IMR-90 (cell line): ENCODE data around the gene FBXO31. TPM values are rescaled to one million over a fixed set of nuclear protein-coding genes. Genes with fewer than 3 reads are reported as not detected.
A peak's percentile ranks its signal among the peaks of the same experiment; 100 is the strongest.
"Not testable (repeated sequence)": the region's sequence is repeated elsewhere in the genome, so short reads cannot be mapped to it uniquely, and the experiment has no call there.

Source experiments
- ATAC-seq: fragments of 200-7000 bp; cut with Tn5 transposase; 2 replicates; pipeline ENCODE4 v1.9.1; 2020; ENCODE audit warnings: low read depth, mild to moderate bottlenecking, moderate library complexity
- BruUV-seq: library from RNA; stranded (reverse); fragments of 400-500 nt; replicated peaks from 2 replicates; lab custom pipeline; 2021; lab: Mats Ljungman, UMichigan
- CTCF ChIA-PET: fragments of 300-600 bp; formaldehyde crosslinking; extraction: SDS; loops from one replicate; lab custom pipeline; 2021; ENCODE audit warnings: antibody characterized with exemption; lab: Yijun Ruan, JAX
- POLR2A ChIA-PET: fragments of 300-600 bp; sonication (Branson Sonifier 250); formaldehyde crosslinking; loops from one replicate; lab custom pipeline; 2022; ENCODE audit warnings: antibody characterized with exemption; ENCODE audit not compliant: unreplicated experiment; lab: Charles Lee
- DNase-seq: peaks from one replicate; pipeline ENCODE4 v3.0.0; 2013
- H2AFZ ChIP-seq: replicated peaks from 2 replicates; pipeline ENCODE3; 2013; ENCODE audit warnings: low read length, mild to moderate bottlenecking; ENCODE audit not compliant: poor library complexity
- H2AK5ac ChIP-seq: 2 replicates; pipeline ENCODE4 v1.6.1; 2013; ENCODE audit warnings: low read depth, low read length, inconsistent platforms
- H2AK9ac ChIP-seq: replicated peaks from 2 replicates; pipeline ENCODE3; 2013; ENCODE audit warnings: mild to moderate bottlenecking, low read depth, low read length, moderate library complexity; ENCODE audit not compliant: poor library complexity
- H2BK120ac ChIP-seq: 2 replicates; pipeline ENCODE4 v1.6.1; 2013; ENCODE audit warnings: low read depth, low read length, inconsistent platforms
- H2BK15ac ChIP-seq: 3 replicates; pipeline ENCODE4 v1.6.1; 2013; ENCODE audit warnings: low read depth, low read length, inconsistent platforms
- H2BK20ac ChIP-seq: 2 replicates; pipeline ENCODE4 v1.6.1; 2013; ENCODE audit warnings: low read depth, mild to moderate bottlenecking, inconsistent platforms, low read length, moderate library complexity
- H2BK5ac ChIP-seq: 2 replicates; pipeline ENCODE4 v1.6.1; 2013; ENCODE audit warnings: mild to moderate bottlenecking, low read depth, low read length, inconsistent platforms; ENCODE audit not compliant: poor library complexity, severe bottlenecking
- H3K14ac ChIP-seq: replicated peaks from 2 replicates; pipeline ENCODE4 v1.6.1; 2013; ENCODE audit warnings: low read depth, low read length, inconsistent platforms
- H3K18ac ChIP-seq: 2 replicates; pipeline ENCODE4 v1.6.1; 2013; ENCODE audit warnings: low read depth, low read length, control low read depth
- H3K23ac ChIP-seq: 2 replicates; pipeline ENCODE4 v1.6.1; 2013; ENCODE audit warnings: low read depth, low read length, inconsistent platforms
- H3K27ac ChIP-seq: 2 replicates; pipeline ENCODE4 v1.5.1; 2013; ENCODE audit warnings: mild to moderate bottlenecking, control low read depth, low read length; ENCODE audit not compliant: insufficient read depth
- H3K27me3 ChIP-seq: 2 replicates; pipeline ENCODE4 v1.6.1; 2013; ENCODE audit warnings: low read length; ENCODE audit not compliant: control insufficient read depth, insufficient read depth
- H3K36me3 ChIP-seq: 2 replicates; pipeline ENCODE4 v1.6.1; 2013; ENCODE audit warnings: low read length, mixed read lengths; ENCODE audit not compliant: control insufficient read depth, insufficient read depth
- H3K4ac ChIP-seq: 2 replicates; pipeline ENCODE4 v1.6.1; 2013; ENCODE audit warnings: low read depth, low read length, inconsistent platforms
- H3K4me1 ChIP-seq: 2 replicates; pipeline ENCODE4 v1.6.1; 2013; ENCODE audit warnings: low read length, mixed read lengths; ENCODE audit not compliant: control insufficient read depth, insufficient read depth
- H3K4me2 ChIP-seq: 2 replicates; pipeline ENCODE4 v1.6.1; 2013; ENCODE audit warnings: low read depth, mild to moderate bottlenecking, control low read depth, low read length, moderate library complexity
- H3K4me3 ChIP-seq: 2 replicates; pipeline ENCODE4 v1.5.1; 2013; ENCODE audit warnings: low read depth, mild to moderate bottlenecking, control low read depth, low read length, moderate library complexity; ENCODE audit not compliant: insufficient read depth
- H3K56ac ChIP-seq: 2 replicates; pipeline ENCODE4 v1.6.1; 2013; ENCODE audit warnings: low read length, inconsistent platforms; ENCODE audit not compliant: insufficient read depth; ENCODE audit errors: extremely low read depth
- H3K79me1 ChIP-seq, 2 experiments: 2 replicates each; pipeline ENCODE4 v1.6.1; 2013; ENCODE audit warnings: low read length in 2 of 2, inconsistent platforms in 1 of 2, low read depth in 1 of 2
- H3K9ac ChIP-seq: 2 replicates; pipeline ENCODE4 v1.6.1; 2013; ENCODE audit warnings: low read depth, low read length, control low read depth
- H3K9me1 ChIP-seq: 2 replicates; pipeline ENCODE4 v1.6.1; 2013; ENCODE audit warnings: low read length, inconsistent platforms; ENCODE audit not compliant: insufficient read depth
- H3K9me3 ChIP-seq: 2 replicates; pipeline ENCODE4 v1.6.1; 2013; ENCODE audit warnings: low read length; ENCODE audit not compliant: control insufficient read depth, insufficient read depth
- H4K20me1 ChIP-seq: 2 replicates; pipeline ENCODE4 v1.6.1; 2013; ENCODE audit warnings: low read length, inconsistent platforms; ENCODE audit not compliant: insufficient read depth
- H4K5ac ChIP-seq: 2 replicates; pipeline ENCODE4 v1.6.1; 2013; ENCODE audit warnings: mild to moderate bottlenecking, low read depth, low read length, control low read depth
- H4K8ac ChIP-seq, 2 experiments: 2 replicates each; pipeline ENCODE4 v1.6.1; 2013; ENCODE audit warnings: low read depth in 2 of 2, low read length in 2 of 2, control low read depth in 1 of 2, inconsistent platforms in 1 of 2
- H4K91ac ChIP-seq: 2 replicates; pipeline ENCODE4 v1.6.1; 2013; ENCODE audit warnings: low read depth, low read length, inconsistent platforms; ENCODE audit not compliant: insufficient read depth
- WGBS, 2 experiments: methylation state at CpG; one replicate each; pipeline versions ENCODE4 v1.1.5 to v1.1.7; 2013; ENCODE audit warnings: missing lambda C conversion rate in 2 of 2; ENCODE audit not compliant: insufficient read length in 1 of 2; ENCODE audit errors: extremely low coverage in 2 of 2; 5-methylcytosine and 5-hydroxymethylcytosine counted together
- dilution Hi-C: fragments of 300-500 bp; cut with HindIII; formaldehyde crosslinking; loops from one replicate; pipeline ENCODE4 v1.14.3; 2018; ENCODE audit warnings: low sequenced_read_pairs; ENCODE audit not compliant: unreplicated experiment
- in situ Hi-C: fragments of 300-500 bp; cut with MboI; formaldehyde crosslinking; loops from 3 replicates; pipeline ENCODE4 v1.14.3; 2019; ENCODE audit warnings: low sequenced_read_pairs, inconsistent platforms, mixed read lengths
- intact Hi-C: fragments of 100-400 bp; cut with micrococcal nuclease; formaldehyde crosslinking; loops from 2 replicates; pipeline ENCODE4 v1.10.0; 2022
- polyA plus RNA-seq, 3 experiments: library from polyadenylated mRNA; depleted of rRNA; stranded (reverse); fragments of >200 nt; gene quantifications; 2 replicates each; pipeline ENCODE4 v1.2.3, GENCODE V29; 2012; ENCODE audit warnings: low replicate concordance in 1 of 3
- total RNA-seq: library from RNA; depleted of rRNA; stranded (reverse); fragments of >200 nt; gene quantifications from 2 replicates; pipeline ENCODE4 v1.2.3, GENCODE V29; 2012

FBXO31 gene
- total and polyA plus RNA-seq, 2 of the 4 experiments (the other 2 are of a cell fraction) = 10.4 to 16.9 TPM

- H2BK120ac ChIP-seq, H3K9ac ChIP-seq, H3K9me3 ChIP-seq, BruUV-seq, ATAC-seq, H3K36me3 ChIP-seq, H3K56ac ChIP-seq, POLR2A ChIA-PET, H3K14ac ChIP-seq, dilution Hi-C loops, H3K9me1 ChIP-seq, DNase-seq, H2BK15ac ChIP-seq, H3K27me3 ChIP-seq, H4K91ac ChIP-seq, H3K23ac ChIP-seq, in situ Hi-C loops, H2BK5ac ChIP-seq, H3K18ac ChIP-seq, H2BK20ac ChIP-seq: not testable (repeated sequence)
- peak overlapping the region; percentile 43; the same call in 1 of the 2 replicates for H4K5ac ChIP-seq
- peak overlapping the region; percentile 50 for H3K4ac ChIP-seq
- intact Hi-C loops = loop anchor here (5.0 kb wide), 1 partner anchor 823 kb away; no protein-coding TSS in a partner anchor
- peak overlapping the region; percentile 96 for H2AFZ ChIP-seq
- H4K20me1 ChIP-seq = peaks cover 22% of the 10 kb centered on the region; the same call in 1 of the 2 replicates
- H3K27ac ChIP-seq = peak overlapping the region; percentile 41
- H3K4me3 ChIP-seq = peak overlapping the region; percentile 52
- H3K4me1 ChIP-seq = peaks cover 16% of the 10 kb centered on the region
- H3K79me1 ChIP-seq = peaks cover 4 to 37% of the 10 kb centered on the region in 2 experiments; a peak in 2 of 4 replicates
- CTCF ChIA-PET = interaction anchor here (0.9 kb wide), 1 partner anchor 9 kb away, joined by 3 read pairs; no protein-coding TSS in a partner anchor
- WGBS, 2 experiments = no CpG with 5 or more reads among the region's 12 CpGs
- peak overlapping the region; percentile 52 to 81; a peak in 2 of 4 replicates for H4K8ac ChIP-seq
- peak overlapping the region; percentile 56 for H2AK5ac ChIP-seq
- peak overlapping the region; percentile 77 for H2AK9ac ChIP-seq
- peak overlapping the region; percentile 61 for H3K4me2 ChIP-seq
These were observed 1.2 kb upstream of the FBXO31 start for GRCh38 chr16:87384875-87385167.
